HEK293T (cell line): ENCODE data around the gene ANKMY1.

Source experiments
- CTCF ChIA-PET: fragments of 350-600 bp; formaldehyde crosslinking; extraction: SDS; loops from one replicate; lab custom pipeline; 2021; ENCODE audit warnings: antibody characterized with exemption, inconsistent platforms; lab: Yijun Ruan, JAX
- POLR2A ChIA-PET: fragments of 350-600 bp; formaldehyde crosslinking; extraction: SDS; loops from one replicate; lab custom pipeline; 2020; ENCODE audit warnings: antibody characterized with exemption, inconsistent platforms; lab: Yijun Ruan, JAX
- DNase-seq: peaks from one replicate; pipeline ENCODE4 v3.0.0; 2012; ENCODE audit warnings: mixed read lengths; ENCODE audit errors: extremely low spot score
- ARNT ChIP-seq: fragments of 450-650 bp; IDR thresholded peaks from 2 replicates; pipeline ENCODE4 v1.6.1; 2017; ENCODE audit warnings: mild to moderate bottlenecking
- BHLHE40 ChIP-seq: fragments of 450-650 bp; IDR thresholded peaks from 2 replicates; pipeline ENCODE4 v1.6.1; 2016; ENCODE audit warnings: mild to moderate bottlenecking, moderate library complexity, borderline replicate concordance
- CTBP1 ChIP-seq: fragments of 450-650 bp; IDR thresholded peaks from 2 replicates; pipeline ENCODE4 v1.6.1; 2016; ENCODE audit warnings: borderline replicate concordance
- ELF4 ChIP-seq: fragments of 450-650 bp; IDR thresholded peaks from 2 replicates; pipeline ENCODE4 v1.6.1; 2017; ENCODE audit warnings: antibody characterized with exemption
- FOXA1 ChIP-seq: fragments of 450-650 bp; IDR thresholded peaks from 2 replicates; pipeline ENCODE4 v1.6.1; 2016; ENCODE audit warnings: mild to moderate bottlenecking
- FOXK2 ChIP-seq: fragments of 450-650 bp; IDR thresholded peaks from 2 replicates; pipeline ENCODE4 v1.6.1; 2016; ENCODE audit warnings: mild to moderate bottlenecking
- FOXM1 ChIP-seq: fragments of 450-650 bp; IDR thresholded peaks from 2 replicates; pipeline ENCODE4 v1.6.1; 2017; ENCODE audit warnings: mild to moderate bottlenecking, borderline replicate concordance
- HDGF ChIP-seq: fragments of 450-650 bp; IDR thresholded peaks from 2 replicates; pipeline ENCODE4 v1.6.1; 2017; ENCODE audit warnings: antibody characterized with exemption, borderline replicate concordance
- L3MBTL2 ChIP-seq: fragments of 450-650 bp; conservative IDR thresholded peaks from 2 replicates; pipeline ENCODE4 v1.6.1; 2016; ENCODE audit warnings: mild to moderate bottlenecking
- LEF1 ChIP-seq: fragments of 450-650 bp; IDR thresholded peaks from 2 replicates; pipeline ENCODE4 v1.6.1; 2017; ENCODE audit warnings: mild to moderate bottlenecking, borderline replicate concordance
- NFRKB ChIP-seq: fragments of 450-650 bp; IDR thresholded peaks from 2 replicates; pipeline ENCODE4 v1.6.1; 2016; ENCODE audit warnings: mild to moderate bottlenecking, moderate library complexity
- SP1 ChIP-seq: fragments of 450-650 bp; IDR thresholded peaks from 2 replicates; pipeline ENCODE4 v1.6.1; 2017
- SUZ12 ChIP-seq: fragments of 450-650 bp; IDR thresholded peaks from 2 replicates; pipeline ENCODE4 v1.6.1; 2016; ENCODE audit warnings: mild to moderate bottlenecking
- TARDBP ChIP-seq: fragments of 450-650 bp; IDR thresholded peaks from 2 replicates; pipeline ENCODE4 v1.6.1; 2016
- ZNF384 ChIP-seq: fragments of 450-650 bp; IDR thresholded peaks from 2 replicates; pipeline ENCODE4 v1.6.1; 2016
- TF ChIP-seq, protein P1 (sequence below): fragments of 450-650 bp; IDR thresholded peaks from 2 replicates; pipeline ENCODE4 v1.6.1; 2016

Gene ANKMY1

DNA sequence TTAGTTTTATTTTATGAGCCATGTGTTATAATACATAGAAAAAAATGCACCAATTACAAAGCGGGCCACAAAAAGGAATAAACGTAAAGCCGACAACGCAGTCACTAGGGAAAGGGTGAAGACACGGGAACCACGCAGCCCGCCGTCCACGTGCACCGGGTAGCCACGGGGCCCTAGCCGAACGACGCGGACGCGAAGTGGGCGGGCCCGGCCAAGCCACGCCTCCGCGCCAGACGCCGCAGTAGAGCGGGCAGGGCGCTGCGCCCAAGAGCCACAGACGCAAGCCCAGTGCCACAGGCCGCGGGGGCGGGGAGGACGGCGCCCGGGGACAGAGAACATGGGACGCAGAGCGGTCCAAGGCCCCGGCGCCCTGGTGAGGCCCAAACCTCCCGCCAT, 2.3 kb upstream of the ANKMY1 start, which contains the start of gene DUSP28:
TSS of gene DUSP28 (plus strand) at position 274 of the 396 bp plus-strand sequence. CDS start 328 bp downstream, outside the sequence.
- ChIA-PET POLR2A (interaction anchor here (0.8 to 1.4 kb wide), 5 partner anchors 9 to 43 kb away, joined by 4 to 18 read pairs (median 4); partner anchors contain the start of gene CAPN10), CTCF (no interaction called here)
- peak; percentile 88 for DNase-seq
- TF ChIP-seq L3MBTL2 (peak; percentile 98), NFRKB (no peak), HDGF (no peak), BHLHE40 (no peak), ELF4 (no peak)

- TF ChIP-seq, protein P1, sequence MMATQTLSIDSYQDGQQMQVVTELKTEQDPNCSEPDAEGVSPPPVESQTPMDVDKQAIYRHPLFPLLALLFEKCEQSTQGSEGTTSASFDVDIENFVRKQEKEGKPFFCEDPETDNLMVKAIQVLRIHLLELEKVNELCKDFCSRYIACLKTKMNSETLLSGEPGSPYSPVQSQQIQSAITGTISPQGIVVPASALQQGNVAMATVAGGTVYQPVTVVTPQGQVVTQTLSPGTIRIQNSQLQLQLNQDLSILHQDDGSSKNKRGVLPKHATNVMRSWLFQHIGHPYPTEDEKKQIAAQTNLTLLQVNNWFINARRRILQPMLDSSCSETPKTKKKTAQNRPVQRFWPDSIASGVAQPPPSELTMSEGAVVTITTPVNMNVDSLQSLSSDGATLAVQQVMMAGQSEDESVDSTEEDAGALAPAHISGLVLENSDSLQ, result no peak
- no peak for TF ChIP-seq HDGF
- no peak for TF ChIP-seq SP1
- TF ChIP-seq ELF4, result no peak
- no peak for TF ChIP-seq BHLHE40
- no peak for TF ChIP-seq FOXK2
- TF ChIP-seq CTBP1, result no peak
- no peak for TF ChIP-seq SUZ12
- no peak for TF ChIP-seq FOXA1
- TF ChIP-seq NFRKB, result no peak
- TF ChIP-seq LEF1, result no peak
- TF ChIP-seq TARDBP, result no peak
- no peak for TF ChIP-seq L3MBTL2
- TF ChIP-seq ZNF384, result no peak
- TF ChIP-seq ARNT, result no peak
- no peak for TF ChIP-seq FOXM1
- POLR2A ChIA-PET, result no interaction called here
- CTCF ChIA-PET, result no interaction called here
- DNase-seq, result no peak
These were observed 1.5 kb upstream of the ANKMY1 start for GRCh38 chr2:240559286-240559685.

DNA sequence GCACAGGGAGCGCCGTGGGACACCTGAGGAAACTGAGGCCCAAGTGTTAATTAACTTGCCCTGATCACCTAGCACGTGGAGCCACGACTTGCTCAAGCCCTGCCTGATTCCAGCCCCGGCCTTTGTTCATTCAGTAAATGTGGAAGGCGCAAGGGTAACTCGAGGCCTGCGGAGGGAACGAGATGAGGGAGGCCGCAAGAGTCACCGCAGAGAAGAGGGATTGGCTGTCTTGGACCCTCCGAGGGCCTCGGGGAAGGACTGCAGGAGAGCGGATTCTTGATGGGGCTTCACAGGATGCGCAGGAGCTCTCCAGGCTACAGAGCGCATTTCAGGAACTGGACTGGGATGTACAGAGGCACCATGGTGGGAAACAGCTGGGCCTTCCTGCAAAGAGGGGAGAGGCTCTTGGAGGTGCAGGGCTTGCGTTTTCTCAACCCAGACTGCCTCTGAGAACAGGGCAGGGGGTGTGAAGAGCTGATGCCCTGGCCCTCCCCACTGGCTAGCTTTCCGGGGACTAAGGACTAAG, 511 bp upstream of the ANKMY1 start:
- CTCF ChIA-PET, result no interaction called here
- DNase-seq, result no peak
- POLR2A ChIA-PET, result no interaction called here
- TF ChIP-seq NFRKB, result no peak
- no peak for TF ChIP-seq FOXK2
- no peak for TF ChIP-seq ELF4
- no peak for TF ChIP-seq SP1
- no peak for TF ChIP-seq BHLHE40
- no peak for TF ChIP-seq ARNT
- no peak for TF ChIP-seq LEF1
- no peak for TF ChIP-seq TARDBP
- no peak for TF ChIP-seq FOXA1

GRCh38 chr2:240557101-240557751, 562 bp downstream of the ANKMY1 start:
- DNase-seq, result no peak
- CTCF ChIA-PET, result no interaction called here
- TF ChIP-seq CTBP1, result no peak
- no peak for TF ChIP-seq HDGF
- no peak for TF ChIP-seq LEF1
- no peak for TF ChIP-seq SUZ12
- no peak for TF ChIP-seq TARDBP
- no peak for TF ChIP-seq SP1
- no peak for TF ChIP-seq FOXK2
- no peak for TF ChIP-seq L3MBTL2
- TF ChIP-seq NFRKB, result no peak
- no peak for TF ChIP-seq ELF4
- TF ChIP-seq FOXA1, result no peak
- TF ChIP-seq FOXM1, result no peak
- TF ChIP-seq ARNT, result no peak
- TF ChIP-seq ZNF384, result no peak
- POLR2A ChIA-PET, result no interaction called here

DNA sequence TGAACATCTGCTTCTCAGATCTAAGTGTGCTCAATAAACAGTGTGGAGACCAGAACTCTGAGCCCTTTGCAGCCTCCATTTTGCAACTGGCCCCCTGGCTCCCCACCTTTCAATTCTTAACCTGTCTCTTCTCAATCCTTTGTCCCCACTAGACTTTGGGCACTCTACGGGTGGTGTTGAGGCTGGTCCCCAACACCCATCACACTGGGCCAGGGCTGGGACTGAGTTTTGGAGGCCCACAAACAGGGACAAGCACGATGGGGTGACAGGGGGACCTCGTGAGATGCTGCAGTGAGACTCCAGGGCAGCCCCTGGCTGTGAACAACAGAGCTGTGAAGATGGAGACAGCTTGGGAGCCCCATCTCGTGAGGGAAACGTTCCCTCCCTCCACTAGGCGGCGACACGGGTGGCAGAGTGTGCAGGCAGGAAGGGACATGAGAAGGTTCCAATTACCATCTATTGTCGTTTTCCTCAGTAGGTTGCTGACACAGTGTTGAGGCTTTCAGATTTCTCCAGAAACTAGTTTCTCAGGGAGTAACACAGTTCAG, 1.2 kb downstream of the ANKMY1 start:
- peak; percentile 50 for DNase-seq
- CTCF ChIA-PET, result no interaction called here
- TF ChIP-seq TARDBP, result no peak
- TF ChIP-seq FOXM1, result no peak
- no peak for TF ChIP-seq LEF1
- no peak for TF ChIP-seq ARNT
- POLR2A ChIA-PET, result no interaction called here

DNA sequence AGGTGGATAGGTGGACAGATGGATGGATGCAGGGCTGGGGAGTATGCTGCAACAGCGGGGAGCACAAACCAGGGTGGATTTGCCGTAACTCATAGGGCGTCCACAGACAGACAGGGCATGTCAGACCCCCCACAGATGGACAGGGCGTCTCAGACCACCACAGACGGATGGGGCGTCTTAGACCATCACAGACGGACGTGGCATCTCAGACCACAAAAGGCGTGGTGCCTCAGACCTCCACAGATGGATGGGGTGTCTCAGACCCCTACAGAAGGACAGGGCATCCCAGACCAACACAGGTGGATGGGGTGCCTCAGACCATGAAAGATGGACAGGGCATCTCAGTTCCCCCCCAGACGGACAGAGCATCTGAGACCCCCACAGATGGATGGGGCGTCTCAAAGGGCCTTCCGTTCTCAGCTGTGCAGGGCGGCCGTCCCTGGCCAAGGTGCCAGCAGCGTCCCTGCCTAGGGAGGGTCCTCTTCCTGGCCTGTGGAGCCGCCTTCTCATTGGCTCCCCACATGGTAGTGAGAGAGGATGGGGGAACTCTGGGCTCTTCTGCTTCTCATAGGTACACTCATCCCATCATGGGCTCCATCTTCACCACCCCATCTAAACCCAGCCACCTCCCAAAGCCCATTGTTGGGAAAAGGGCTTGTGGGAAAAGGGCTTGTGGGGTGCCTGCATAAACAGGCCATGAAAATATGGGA, 2.1 kb downstream of the ANKMY1 start:
- TF ChIP-seq BHLHE40, result no peak
- TF ChIP-seq LEF1, result no peak
- POLR2A ChIA-PET, result interaction anchor here (1.3 kb wide), 1 partner anchor 31 kb away, joined by 3 read pairs; the partner anchor contains the start of gene CAPN10
- no peak for DNase-seq
- CTCF ChIA-PET, result no interaction called here

GRCh38 chr2:240554767-240555493, 2.9 kb downstream of the ANKMY1 start:
- DNase-seq, result no peak
- ChIA-PET CTCF (no interaction called here), POLR2A (interaction anchor here (1.3 kb wide), 1 partner anchor 31 kb away, joined by 3 read pairs; the partner anchor contains the start of gene CAPN10)
- TF ChIP-seq FOXA1, result no peak
- no peak for TF ChIP-seq ELF4
- no peak for TF ChIP-seq CTBP1
- no peak for TF ChIP-seq NFRKB
- TF ChIP-seq L3MBTL2, result no peak
- TF ChIP-seq TARDBP, result no peak
- TF ChIP-seq ARNT, result no peak
- TF ChIP-seq HDGF, result no peak
- TF ChIP-seq FOXK2, result no peak
- TF ChIP-seq, protein P1, result no peak
- TF ChIP-seq BHLHE40, result no peak
- TF ChIP-seq LEF1, result no peak
- TF ChIP-seq SUZ12, result no peak
- TF ChIP-seq FOXM1, result no peak
- no peak for TF ChIP-seq SP1
- TF ChIP-seq ZNF384, result no peak
